Ishikawa (cell line): ENCODE data around the gene OR8B4.

Experiments
- CEBPB ChIP-seq: IDR thresholded peaks from 2 replicates; pipeline ENCODE4 v1.6.1; 2012
- CREB1 ChIP-seq: IDR thresholded peaks from 2 replicates; pipeline ENCODE4 v1.6.1; 2012; ENCODE audit warnings: low read depth
- EGR1 ChIP-seq: IDR thresholded peaks from 2 replicates; pipeline ENCODE4 v1.6.1; 2012
- EP300 ChIP-seq: IDR thresholded peaks from 2 replicates; pipeline ENCODE4 v1.6.1; 2012; ENCODE audit warnings: borderline replicate concordance
- FOXM1 ChIP-seq: IDR thresholded peaks from 2 replicates; pipeline ENCODE4 v1.6.1; 2012; ENCODE audit warnings: low read depth, borderline replicate concordance
- MAX ChIP-seq: IDR thresholded peaks from 2 replicates; pipeline ENCODE4 v1.6.1; 2012
- NFIC ChIP-seq: IDR thresholded peaks from 2 replicates; pipeline ENCODE4 v1.6.1; 2012
- RAD21 ChIP-seq: IDR thresholded peaks from 2 replicates; pipeline ENCODE4 v1.6.1; 2012; ENCODE audit warnings: low read depth
- REST ChIP-seq: IDR thresholded peaks from 2 replicates; pipeline ENCODE4 v1.6.1; 2012; ENCODE audit warnings: low read depth, mild to moderate bottlenecking
- TAF1 ChIP-seq: IDR thresholded peaks from 2 replicates; pipeline ENCODE4 v1.6.1; 2012; ENCODE audit warnings: low read depth, mild to moderate bottlenecking
- TCF12 ChIP-seq: IDR thresholded peaks from 2 replicates; pipeline ENCODE4 v1.6.1; 2012; ENCODE audit warnings: low read depth
- TEAD4 ChIP-seq: IDR thresholded peaks from 2 replicates; pipeline ENCODE4 v1.6.1; 2012
- USF1 ChIP-seq: IDR thresholded peaks from 2 replicates; pipeline ENCODE4 v1.6.1; 2012
- YY1 ChIP-seq: IDR thresholded peaks from 2 replicates; pipeline ENCODE4 v1.6.1; 2012; ENCODE audit warnings: low read depth
- ZBTB7A ChIP-seq: IDR thresholded peaks from 2 replicates; pipeline ENCODE4 v1.6.1; 2012; ENCODE audit warnings: low read depth

The OR8B4 gene

GRCh38 chr11:124424384-124424921, at the start of gene OR8B4:
Gene OR8B4, minus strand, starts transcription at chr11:124424871. Its CDS starts 0 bp downstream, at chr11:124424871.
- TF ChIP-seq EP300 (no peak), YY1 (no peak), TAF1 (no peak), CREB1 (no peak), REST (no peak), FOXM1 (no peak), TCF12 (no peak), CEBPB (no peak), USF1 (no peak), RAD21 (no peak), NFIC (no peak), MAX (no peak), EGR1 (no peak), ZBTB7A (no peak), TEAD4 (no peak)

- TF ChIP-seq FOXM1: no peak
- TF ChIP-seq RAD21: no peak
- no peak for TF ChIP-seq ZBTB7A
- TF ChIP-seq MAX: no peak
- TF ChIP-seq TCF12: no peak
- TF ChIP-seq TEAD4: no peak
Observed at GRCh38 chr11:124474079-124474478, 49.4 kb upstream of the OR8B4 start.

- no peak for TF ChIP-seq MAX
- no peak for TF ChIP-seq RAD21
- no peak for TF ChIP-seq EP300
- TF ChIP-seq CEBPB: no peak
- no peak for TF ChIP-seq TCF12
- TF ChIP-seq NFIC: no peak
- TF ChIP-seq YY1: no peak
- no peak for TF ChIP-seq CREB1
- TF ChIP-seq FOXM1: no peak
- no peak for TF ChIP-seq ZBTB7A
- no peak for TF ChIP-seq USF1
- TF ChIP-seq REST: no peak
- no peak for TF ChIP-seq EGR1
Observed at GRCh38 chr11:124473476-124473875, 48.8 kb upstream of the OR8B4 start.

- TF ChIP-seq MAX (no peak), CREB1 (no peak), ZBTB7A (no peak), FOXM1 (no peak)
Observed at GRCh38 chr11:124470561-124471227, 46.0 kb upstream of the OR8B4 start.

- TF ChIP-seq TCF12 (no peak), EP300 (no peak), CEBPB (no peak), REST (no peak), FOXM1 (no peak), TAF1 (no peak), EGR1 (no peak), USF1 (no peak), NFIC (no peak), YY1 (no peak), CREB1 (no peak), TEAD4 (no peak), ZBTB7A (no peak), MAX (no peak), RAD21 (no peak)
Observed at GRCh38 chr11:124467381-124467927, 42.8 kb upstream of the OR8B4 start.
